ENCODE data around the gene GALNT2.

GALNT2 gene

DNA sequence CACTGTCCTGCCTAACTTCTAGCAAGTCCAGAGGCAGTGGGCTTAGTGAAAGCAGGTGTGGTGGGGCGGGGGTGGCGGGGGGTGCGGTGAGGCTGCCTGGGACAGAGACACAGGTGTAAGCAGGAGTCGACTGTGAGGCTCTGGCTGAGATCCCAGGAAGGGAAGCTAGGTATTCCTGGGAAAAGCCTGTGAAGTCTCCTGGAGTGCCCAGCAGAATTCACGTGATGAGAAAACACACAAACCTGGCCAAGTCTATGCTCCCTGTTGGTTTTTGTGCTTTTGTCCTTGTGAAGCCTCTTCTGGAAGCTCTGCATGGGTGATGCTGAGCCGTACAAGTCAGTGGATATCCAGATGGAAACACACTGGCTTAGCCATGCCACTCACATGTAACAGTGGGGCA lies 5.3 kb downstream of the GALNT2 start:
- DNase-seq (ENCODE audit: low read depth) = no peak

DNA sequence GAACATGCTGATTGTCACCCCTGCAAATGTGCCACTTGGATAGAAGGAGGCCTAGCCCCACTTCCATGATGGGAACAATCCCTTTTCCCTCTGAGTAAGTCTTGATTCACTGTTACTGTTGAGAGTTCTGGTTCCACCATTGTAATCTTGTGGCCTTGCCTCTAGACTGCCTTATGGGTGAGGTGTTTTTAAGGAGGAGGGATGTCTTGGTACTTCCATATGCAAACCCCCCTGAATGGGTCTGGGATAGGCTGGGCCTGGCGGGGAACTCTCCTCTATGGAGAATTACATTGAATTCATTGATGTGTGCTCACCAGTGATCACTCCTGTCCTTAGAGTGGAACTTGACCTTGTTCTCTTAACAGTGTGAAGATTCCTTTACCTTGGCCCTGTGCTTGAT lies 5.8 kb downstream of the GALNT2 start:
- DNase-seq (ENCODE audit: low read depth) = no peak

DNA sequence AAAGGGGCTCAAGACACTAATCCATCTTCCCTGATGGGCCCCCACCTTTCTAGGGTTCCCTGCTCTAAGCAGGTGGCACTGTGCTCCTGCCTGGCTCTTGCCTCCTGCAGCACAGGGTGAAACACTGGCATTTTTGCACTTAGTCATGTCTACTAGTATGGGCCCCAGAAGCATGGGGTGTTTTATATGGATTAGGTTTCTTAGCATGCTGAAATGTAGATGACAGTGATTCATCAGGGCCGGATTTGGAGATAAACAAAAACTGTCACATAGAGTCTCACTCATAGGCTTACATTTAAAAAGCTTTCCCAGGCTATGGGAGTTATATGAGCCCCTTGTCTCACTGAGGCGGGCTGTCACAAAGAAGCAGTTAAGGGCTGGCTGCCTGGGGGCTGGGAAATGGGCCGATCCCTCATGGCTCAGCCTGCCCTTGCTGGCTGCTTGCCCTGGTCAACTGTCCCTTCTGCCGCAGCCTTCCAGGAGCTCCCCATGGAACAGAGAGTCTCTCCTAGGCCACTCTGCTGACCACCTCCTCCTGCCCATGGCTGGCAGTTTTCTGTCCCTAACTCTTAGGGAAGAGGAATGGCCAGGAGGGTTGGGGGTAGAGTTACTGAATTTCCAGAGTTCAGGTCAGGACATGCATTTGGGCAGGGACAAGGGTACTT lies 6.5 kb downstream of the GALNT2 start:
- no peak for DNase-seq (ENCODE audit: low read depth)

DNA sequence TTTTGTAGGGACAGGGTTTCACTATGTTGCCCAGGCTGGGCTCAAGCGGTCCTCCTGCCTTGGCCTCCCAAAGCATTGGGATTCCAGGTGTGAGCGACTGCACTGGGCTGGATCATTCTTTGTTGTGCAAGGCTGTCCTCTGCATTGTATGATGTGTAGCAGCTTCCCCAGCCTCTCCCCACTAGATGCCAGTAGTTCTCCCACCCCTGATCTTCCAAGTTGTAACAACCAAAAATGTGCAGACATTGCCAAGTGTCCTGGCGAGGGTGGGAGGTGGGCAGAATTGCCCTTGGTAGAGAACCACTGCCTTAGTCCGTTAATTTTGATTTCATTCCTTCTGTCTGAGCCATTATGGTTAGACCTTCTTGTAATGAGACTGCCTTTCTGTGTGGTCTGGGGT lies 7.2 kb downstream of the GALNT2 start:
- DNase-seq (ENCODE audit: low read depth) = no peak

DNA sequence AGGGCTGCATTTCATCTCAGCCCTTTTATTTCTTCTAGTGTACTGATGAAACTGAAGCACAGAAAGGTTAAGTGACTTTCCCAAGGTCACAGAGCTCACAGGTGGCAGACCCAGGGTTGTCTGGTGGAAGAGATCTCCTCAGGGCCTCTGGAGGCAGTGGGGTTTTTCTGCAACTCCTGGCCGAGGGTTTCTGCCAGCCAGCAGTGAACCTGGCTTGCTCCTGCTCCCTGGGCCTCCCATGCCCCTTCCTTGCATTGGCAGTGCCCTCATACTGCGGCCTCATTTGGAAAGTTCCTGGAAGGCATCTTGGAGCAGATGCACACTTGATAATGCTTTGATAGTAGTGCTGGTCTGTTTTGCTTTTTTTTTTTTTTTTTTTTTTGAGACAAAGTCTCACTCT lies 7.7 kb downstream of the GALNT2 start:
- no peak for DNase-seq (ENCODE audit: low read depth)

DNA sequence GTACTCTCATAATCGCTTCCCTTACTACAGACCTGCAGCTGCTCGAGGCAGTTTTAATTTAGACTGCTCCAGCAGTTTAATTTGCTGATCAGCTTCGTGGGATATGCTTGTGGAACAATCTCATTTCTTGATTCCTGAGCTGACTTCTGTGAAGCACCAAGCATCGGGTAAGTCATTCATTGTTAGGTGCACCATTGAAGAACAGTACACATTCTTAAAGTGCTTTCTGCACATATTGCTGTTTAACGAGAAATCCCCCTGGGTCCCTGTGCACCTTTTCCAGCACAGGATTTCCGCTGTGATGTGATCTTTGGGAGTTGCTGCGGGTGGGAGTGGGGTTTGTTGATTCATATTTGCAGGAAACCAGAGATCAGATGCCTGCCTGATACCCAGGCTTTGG lies 9.1 kb downstream of the GALNT2 start:
- no peak for DNase-seq (ENCODE audit: low read depth)

DNA sequence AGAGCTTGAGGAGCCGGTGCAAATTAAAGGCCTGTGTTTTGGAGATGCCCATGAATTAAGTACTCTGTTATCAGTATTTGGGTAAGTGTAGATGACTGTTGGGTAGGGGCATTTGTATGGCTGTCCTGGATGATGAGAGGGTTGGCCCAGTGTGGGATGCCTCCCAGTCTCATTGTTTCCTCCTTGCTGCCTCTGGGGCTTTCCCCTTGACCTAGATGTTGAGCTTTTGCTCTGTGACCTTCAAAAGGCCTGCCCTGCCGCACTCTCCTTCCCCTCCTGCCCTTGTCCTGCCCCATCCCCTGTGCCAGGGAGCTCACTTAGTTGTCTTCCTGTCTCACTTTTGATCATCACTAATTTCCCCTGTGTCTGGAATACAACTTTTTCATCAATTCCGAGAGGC lies 10.0 kb downstream of the GALNT2 start:
- DNase-seq (ENCODE audit: low read depth) = no peak

DNA sequence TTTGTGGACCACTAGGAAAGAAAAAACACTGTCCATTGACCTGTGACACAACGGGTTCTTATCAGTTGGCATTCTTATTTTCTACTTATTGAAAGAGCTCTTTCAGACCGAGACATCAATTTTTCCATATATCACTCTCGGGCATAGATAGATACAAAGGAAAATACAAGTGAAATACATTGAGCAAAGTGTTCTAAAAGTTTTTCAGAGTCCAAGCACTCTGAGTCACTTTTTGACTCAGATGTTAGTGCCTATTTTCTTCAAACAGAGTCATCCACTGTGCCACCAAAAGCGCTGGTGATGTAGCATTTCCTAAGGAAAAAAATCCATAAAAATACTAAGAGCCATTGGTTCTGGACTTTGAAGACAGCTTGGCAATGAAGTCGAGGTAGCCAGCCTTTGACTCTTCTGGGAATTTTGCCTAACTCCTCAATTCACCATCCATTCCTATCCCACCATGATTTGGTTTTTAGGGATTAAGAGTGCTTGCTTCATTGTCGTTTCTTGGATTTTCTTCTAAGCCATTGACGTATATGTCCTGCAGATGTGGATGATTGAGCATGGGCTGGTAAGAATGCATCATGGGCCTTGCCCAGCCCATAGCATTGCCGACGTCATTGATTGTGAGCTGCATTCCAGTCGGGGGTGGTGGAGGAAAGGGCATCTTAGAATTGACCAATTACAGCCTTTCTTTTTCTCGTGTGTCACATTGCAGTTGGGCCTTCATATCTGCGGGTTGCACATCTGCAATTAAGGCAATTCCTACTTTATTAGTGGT lies 10.6 kb downstream of the GALNT2 start:
- DNase-seq (ENCODE audit: low read depth) = no peak

DNA sequence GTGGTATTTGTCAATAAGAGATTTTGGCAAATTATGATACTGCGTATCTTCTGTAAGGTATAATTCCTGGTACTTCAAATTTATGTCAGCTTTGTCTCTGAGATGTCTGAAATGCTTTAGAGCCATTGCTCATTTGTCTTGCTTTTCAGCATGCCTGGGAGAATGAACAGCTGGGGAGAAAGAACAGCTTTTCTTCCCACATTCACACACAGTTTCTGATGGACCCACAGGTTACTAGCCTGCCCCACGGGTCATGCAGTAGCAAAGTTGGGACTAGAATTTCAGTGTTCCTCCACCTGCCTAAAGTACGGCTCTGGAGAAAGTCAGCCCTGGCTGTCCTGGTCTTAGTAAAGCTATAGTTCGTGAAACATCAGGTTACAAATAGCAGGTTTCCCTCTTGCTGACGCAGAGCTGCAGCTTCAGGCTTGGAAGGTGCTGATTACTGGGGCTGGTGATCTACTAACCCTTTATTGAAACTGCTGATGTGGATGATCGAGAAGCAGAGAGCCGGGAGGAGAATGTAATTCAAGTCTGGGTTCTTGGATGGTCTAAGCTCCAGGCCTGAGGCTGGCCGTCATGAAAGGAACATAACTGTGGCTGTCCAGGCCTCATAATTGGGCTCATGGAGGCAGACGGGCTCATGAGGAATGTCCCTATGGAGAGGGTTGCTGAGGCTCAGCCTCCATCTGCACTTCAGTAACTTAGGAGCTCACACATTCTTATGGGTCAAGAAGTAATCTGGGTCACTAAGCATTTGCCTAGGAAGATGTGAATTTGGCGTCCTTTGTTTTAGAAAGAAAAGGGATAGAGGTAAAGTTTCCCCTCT lies 12.4 kb downstream of the GALNT2 start:
- no peak for DNase-seq (ENCODE audit: low read depth)

DNA sequence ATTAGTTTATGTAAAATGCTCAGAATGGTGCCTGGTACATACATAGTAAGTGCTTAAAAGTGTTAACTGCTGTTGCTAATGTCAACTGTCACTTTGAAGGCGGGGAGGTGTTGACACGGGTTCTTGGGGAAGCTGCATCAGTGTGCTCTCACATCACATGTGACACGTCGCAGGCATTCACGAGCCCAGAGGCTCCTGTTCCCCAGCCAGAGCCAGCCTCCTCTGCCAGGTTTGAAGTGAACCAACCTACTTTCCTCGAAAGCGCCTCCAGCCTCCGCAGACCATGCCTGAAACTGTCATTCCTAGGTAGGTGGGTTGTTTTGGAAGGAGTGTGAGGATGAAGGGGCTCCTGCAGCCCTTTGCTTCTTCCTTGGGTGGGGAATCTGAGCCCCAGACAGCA lies 13.8 kb downstream of the GALNT2 start:
- DNase-seq (ENCODE audit: low read depth) = no peak

DNA sequence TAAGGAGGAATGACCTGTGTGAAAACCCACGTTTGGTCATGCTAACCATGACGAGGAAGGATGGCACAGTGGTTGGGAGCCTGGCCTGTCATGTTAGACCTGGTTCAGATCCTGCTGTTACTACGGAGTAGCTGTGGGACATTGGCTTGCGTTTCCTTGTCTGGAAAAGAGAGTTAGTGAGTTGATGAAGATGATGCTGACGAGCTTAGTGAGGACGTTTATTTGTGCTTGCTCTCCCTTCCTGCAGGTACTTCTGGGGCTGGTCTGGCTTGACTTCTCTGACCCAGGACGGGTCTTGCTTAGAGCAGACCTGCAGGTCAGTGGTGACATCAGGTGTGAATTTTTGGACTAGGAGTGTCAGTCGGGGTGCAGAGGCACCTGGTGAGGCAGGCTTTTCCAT lies 14.7 kb downstream of the GALNT2 start:
- DNase-seq (ENCODE audit: low read depth) = no peak

DNA sequence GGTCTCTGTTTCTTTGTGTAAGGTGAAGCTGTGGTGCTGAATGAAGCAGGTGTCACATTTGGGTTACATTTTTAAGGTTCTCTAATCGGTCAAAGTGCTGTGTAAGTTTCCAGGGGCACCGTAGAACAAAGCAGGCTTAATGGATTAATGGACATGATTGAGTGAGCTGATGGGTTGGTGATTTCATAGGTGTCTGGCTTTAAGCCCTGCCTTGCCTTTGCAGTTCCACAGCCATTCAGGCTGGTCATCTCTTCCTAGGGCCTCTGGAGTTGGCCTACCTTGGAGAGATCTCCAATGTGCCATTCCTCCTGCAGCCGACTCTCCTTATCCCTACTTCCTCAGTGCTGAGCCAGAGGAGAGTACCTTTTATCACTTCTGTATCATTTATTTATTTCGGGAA lies 15.2 kb downstream of the GALNT2 start:
- DNase-seq (ENCODE audit: low read depth) = no peak

DNA sequence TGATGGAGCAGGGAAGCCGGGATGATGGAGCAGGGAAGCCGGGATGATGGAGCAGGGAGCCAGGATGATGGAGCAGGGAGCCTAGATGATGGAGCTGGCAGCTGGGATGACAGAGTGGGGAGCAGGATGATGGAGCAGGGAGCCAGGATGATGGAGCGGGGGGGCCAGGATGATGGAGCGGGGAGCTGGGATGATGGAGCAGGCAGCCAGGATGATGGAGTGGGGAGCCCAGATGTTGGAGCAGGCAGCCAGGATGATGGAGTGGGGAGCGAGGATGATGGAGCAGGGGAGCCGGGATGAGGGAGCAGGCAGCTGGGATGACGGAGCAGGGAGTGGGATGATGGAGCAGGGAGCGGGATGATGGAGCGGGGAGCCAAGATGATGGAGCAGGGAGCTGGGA lies 16.0 kb downstream of the GALNT2 start:
- no peak for DNase-seq (ENCODE audit: low read depth)

DNA sequence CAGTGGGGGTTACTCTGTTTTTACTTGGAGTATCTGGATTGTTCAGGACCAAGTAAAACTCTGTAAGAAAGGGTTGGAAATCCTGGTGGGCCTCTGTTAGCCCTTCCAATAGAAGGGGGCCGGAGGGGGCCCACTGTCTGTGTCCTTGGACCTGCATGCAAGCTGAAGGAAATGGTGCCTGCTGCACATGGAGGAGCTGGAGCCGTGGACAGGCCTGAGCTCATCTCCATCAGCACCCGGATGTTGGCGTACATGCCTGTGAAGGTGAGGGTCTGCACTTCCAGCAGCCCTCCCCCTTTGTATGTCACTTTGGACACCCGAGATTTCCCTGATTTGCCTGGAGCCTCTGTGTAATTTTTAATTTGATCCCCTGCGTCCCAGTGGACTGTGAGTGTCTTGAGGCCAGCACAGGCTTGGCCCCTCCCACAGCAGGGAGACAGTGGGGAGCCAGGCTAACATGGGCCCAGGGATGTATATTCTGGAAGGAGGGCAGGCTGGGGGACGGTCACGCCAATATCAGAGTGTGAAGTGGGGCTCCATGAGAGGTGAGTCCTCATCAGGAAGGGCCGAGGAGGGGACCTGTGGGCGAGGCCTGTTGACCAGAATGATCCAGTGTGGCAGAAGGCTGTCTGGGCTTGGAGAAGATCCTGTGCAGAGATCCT lies 16.8 kb downstream of the GALNT2 start:
- no peak for DNase-seq (ENCODE audit: low read depth)

DNA sequence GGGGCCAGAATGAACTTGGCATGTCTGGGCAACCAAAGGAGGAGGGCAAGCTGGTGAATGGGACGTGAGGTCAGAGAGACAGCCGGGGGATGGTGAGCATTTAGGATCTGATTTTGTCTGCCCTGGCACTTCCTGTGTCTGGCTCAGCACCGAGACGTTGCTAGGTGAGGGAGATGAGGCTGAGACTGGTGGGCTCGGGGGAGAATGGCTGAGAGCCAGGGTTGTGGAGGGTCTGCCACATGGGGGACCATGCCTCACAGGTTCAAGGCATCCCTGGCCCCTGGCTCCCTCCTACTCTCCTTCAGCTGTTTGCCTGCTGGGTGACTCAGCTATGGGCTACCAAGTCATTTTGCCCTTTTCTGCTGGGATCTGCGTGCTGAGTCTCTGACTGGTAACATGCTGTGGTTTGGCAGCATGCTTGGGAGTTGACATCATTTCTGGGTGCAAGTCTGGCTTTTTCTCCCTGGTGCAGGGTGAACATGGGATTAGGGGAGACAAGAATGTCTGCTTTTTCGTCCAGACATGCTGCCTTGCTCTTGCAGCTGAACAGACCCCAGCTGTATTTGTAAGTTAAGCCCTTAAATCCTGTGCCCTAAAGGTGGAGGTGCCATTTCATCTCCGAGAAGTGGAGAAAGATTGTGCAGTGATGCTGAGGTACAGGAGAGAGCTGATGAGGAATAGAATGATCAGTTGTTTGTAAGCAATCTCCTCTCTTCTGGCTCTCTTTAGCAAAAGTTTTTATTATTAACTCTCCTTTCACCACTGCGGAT lies 17.6 kb downstream of the GALNT2 start:
- no peak for DNase-seq (ENCODE audit: low read depth)

DNA sequence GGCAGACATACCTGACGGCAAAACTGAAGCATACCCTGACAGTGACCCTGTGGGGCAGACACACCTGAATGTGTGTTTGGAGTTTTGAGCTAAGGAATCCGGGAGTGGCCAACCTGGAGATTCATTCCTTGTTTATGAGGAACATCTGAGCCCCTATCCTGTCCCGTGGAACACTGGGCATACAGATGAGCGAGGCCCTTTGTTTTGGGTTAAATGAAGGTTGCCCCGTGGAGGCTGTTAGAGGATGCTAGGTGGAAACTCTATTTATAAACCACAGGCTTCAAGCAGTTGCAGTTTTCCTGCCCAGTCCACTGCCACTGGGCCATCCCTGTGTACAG lies 18.1 kb downstream of the GALNT2 start:
- no peak for DNase-seq (ENCODE audit: low read depth)

DNA sequence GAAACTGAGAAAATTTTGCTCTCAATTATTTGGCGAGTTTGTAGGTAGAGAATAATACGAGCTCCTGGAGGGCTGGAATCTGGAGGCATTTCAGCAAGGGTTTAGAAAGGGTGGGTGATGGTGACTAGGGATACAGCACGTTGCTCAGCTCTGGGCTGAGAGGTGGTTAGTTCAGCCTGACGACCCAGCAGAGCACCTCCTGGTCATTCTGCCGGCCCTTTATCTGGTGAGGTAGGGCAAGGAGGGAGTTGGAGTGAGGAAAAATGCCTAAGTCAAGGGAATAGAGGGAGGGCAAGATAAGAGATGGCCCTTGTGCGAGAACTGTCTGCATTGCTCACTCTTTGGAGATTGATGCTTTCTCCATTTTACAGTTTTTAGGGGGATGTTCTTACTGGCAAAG lies 19.1 kb downstream of the GALNT2 start:
- no peak for DNase-seq (ENCODE audit: low read depth)

DNA sequence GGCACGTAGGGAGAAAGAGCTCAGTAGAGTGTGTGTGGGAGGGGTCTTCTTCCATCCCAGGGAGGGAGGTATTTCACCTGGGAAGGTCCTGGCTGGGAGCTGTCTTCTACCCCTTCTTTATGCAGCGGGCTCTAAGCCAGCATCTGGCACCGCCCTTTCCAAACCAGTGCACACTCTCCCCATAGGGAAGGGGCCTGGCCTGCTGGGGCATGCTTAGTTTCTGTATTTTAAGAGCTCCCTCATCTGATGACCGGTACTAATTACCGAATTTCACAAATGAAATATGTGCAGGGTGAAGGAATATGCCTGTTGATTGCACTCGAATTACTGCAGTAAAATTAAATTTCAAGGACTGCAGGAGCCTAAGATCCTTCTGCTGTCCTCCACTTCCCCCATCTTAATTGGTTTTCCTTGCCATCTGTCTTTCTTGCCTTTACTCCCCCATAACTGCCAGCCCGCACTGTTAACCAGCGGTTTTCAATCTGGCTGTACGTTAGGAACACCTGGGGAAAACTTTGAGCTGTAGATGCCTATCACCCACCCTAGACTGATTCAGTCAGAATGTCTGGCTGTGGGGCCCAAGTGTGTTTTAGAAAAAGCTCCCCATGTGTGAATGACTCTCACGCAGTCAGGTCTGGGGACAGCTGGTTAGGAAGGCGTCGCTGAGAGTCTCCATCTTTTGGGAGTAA lies 20.1 kb downstream of the GALNT2 start:
- DNase-seq (ENCODE audit: low read depth) = no peak

DNA sequence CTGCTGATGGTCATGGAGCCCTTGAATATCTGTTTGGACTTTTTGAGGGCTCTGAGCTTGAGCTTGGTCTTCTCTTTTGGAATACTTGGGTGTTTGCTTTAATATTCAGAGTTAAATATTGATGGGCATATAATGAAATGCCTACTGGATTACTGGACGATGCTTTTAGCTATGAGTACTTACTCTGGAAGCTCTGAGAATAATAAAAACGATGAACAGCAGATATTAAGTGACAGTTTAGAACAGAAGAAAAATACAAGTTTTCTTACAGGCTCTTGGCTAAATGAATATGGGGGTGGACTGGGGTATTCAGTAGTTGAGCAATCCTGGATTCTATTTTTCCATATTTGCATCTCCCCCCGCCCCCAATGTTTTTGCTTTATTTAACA lies 20.7 kb downstream of the GALNT2 start:
- DNase-seq (ENCODE audit: low read depth) = no peak

DNA sequence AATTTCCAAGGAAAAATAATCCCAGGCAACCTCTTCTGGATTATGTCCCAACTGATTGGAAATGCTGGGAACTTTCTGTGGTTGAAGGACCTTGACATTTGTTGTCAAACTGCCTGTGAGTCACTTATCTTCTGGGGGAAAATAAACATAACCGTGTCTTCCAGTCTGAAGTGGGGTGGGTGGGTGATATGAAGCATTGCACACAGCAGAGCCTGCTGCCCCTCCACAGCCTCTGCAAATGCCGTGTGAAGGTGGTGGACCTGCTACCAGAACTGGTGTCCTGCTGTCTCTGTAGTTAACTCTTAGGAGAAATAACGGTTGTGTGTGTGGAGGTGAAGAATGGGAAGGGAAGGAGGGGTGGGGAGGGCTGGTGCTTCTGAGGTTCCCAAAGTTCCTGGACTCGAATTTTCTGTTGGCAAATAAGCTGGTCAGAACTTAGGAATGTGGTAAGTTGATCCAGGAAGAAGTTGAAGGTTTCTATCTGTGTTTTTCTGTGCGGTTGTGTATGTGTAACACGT lies 23.2 kb downstream of the GALNT2 start:
- no peak for DNase-seq (ENCODE audit: low read depth)

Data from stimulated activated CD8-positive, alpha-beta memory T cell treated with anti-CD3 and anti-CD28 coated beads, Interleukin-12 subunit alpha, Interleukin-12 subunit beta, amount 100 ng/mL, for 1 hour (primary cell).